Measurements from ENCODE around the gene KIF6.

Gene KIF6

DNA sequence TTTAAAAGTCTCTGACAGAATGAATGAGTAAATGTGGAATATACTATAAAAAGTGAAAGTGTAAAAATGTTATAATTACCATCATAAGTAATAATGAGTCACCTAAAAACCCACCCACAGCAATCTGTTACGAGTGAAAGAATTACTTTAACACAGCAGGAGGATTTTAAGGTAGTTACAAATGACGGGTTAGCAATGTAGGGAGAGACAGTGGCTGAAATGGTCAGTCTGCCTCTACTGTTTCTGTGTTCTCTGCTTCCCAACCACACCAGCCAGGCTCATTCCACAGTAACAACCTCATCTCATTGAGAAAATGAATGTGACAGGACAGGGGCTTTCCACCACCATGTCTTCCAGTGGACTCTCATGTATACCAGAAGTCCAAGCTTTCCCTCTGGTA is 278.3 kb downstream of the KIF6 start:
- DNase-seq (ENCODE audit: low read depth), result no peak

DNA sequence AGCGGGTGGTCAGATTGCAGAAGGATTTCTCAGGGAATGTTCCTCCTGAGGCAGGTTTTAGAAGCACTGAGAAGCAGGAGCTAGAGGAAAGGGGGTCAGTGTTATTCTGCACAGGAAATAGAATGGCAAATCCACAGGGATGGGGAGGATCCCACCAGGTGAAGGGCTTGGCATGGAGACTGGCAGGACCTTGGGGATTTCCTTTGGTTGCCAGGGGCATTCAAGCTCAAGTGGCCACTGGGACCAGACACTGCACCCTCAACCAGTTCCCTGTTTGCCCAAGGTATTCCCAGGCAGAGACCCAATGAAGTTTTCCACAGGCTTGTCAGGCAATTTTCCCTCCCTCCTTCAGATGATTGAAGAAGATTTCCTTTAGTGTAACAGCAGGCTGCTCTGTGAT is 279.5 kb downstream of the KIF6 start:
- no peak for DNase-seq (ENCODE audit: low read depth)

DNA sequence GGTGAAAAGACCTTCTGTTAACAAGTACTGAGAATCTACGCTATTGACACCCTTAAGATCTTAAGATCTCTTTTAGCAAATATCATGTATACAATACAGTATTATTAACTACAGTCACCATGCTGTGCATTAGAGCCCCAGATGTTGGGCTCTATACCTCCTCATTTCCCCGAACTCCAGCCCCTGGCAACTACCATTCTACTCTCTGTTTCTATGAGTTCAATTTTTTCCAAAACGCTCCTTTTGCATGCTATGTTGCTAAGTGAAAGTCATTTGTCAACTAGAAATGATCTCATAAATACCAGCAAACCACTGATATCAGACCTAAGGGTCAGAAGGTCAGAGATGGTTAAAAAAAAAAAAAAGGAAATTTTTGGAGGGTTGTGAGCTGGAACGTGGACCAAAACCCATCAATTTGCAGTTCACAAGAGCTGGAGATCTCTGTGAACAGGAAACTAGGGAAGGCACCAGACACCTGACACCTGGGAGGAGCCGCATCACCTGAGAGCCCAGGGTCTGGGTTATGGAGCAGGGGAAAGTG is 280.7 kb downstream of the KIF6 start:
- DNase-seq (ENCODE audit: low read depth), result no peak

DNA sequence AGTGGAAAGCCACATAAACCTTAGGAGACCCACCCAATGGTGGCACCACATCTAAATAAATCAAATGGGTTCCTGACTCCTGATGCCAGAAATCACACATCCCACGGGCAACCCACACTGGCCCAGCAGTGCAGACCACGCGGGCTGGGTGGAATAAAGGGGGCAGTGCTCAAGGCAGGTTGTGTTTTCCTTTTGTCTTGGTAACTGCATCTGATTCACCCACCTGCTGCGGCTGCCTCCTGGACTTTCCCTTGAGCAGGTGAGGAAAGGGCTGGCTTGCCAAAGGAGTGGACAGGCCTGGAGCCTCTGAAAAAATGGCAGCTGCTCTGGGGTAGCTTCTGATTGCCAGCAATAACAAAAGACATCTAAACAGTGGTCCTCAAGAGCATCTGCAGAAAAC is 283.2 kb downstream of the KIF6 start:
- DNase-seq (ENCODE audit: low read depth), result no peak

DNA sequence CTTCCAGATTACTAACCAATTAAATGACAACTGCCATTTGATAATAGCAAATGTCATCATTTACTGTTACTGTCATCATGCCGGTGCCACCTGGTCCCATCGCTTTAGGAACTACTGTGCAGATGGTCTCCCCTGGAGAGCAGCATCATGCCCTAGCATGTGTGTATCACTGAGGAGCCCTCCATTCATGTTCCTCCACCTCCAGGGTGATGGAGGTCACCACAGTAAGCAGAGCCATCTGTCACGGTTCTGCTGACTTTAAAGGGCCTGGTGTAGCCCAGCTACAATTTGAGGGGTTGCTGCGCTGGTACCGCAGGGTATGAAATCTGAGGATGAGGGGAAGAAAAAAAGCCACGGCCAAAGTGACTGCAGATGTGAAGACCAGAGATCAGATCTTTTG is 283.9 kb downstream of the KIF6 start:
- no peak for DNase-seq (ENCODE audit: low read depth)

DNA sequence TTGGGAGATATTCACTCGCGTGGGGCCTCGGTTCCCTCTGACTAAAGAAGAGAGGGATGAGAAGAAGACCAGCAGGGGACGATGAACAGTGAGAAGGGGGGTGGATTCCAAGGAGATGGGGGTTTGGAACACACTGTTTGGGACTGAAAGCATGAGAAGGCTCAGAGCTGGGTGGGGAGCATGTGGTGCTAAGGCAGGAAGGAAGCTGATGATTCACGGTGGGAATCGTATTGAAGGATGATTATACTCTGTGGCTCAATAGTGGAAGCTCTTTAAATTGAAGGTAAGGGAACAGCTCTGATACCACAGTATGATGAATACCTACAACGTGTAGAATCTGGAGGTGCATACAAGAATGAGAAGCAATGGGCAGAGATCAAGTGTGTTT is 285.2 kb downstream of the KIF6 start:
- DNase-seq (ENCODE audit: low read depth), result no peak

DNA sequence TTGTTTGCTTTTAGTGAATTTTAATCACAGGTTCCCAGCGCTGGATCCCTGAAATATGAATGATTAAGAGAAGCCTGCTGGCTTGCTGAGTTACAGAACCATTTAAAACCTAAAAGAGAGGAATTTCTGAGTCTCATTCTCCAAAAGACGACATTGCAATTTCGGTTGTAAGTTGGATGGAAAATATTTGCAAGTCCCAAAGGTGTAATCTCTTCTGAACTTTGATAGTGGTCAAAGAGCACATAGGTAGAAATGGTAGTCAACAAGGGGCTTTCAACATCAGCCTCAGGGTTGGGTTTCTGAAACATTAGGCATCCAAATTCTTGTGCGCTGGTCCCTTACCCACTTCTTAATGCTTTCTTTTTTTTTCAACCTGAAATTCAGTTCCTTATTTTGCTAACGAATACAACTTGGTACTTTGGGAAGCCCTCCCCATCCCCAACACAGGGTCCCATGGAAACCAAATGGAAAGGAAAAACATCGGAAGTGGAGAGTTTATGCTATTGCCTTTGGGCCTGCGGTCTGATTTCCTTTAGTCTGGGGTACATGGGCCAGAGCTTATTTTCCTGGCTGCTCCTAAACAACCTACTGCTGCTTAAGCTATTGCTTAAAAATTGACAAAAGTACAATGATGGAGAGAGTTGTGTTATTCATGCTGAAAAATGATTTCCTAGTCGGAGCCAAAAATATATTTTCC is 285.7 kb downstream of the KIF6 start:
- DNase-seq (ENCODE audit: low read depth), result no peak

DNA sequence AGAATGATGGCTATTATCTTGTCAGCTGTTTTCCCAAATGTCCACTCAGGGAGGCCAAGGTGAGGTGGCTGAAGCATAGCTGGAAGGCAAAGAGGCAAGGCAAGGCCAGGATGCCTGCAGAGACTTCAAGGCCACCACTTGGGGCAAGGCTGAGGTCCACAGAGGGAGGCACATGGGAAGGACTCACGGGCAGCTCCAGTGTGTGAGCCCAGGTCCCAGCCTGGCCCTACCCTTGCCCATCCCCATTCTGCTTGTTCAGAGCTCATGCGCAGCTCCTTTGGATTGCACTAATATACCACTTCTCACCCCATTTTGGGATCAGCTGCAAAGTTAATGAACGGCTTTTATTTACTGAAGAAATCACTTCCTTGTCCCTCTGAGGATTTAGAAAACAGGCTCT is 291.6 kb downstream of the KIF6 start:
- DNase-seq (ENCODE audit: low read depth), result no peak

DNA sequence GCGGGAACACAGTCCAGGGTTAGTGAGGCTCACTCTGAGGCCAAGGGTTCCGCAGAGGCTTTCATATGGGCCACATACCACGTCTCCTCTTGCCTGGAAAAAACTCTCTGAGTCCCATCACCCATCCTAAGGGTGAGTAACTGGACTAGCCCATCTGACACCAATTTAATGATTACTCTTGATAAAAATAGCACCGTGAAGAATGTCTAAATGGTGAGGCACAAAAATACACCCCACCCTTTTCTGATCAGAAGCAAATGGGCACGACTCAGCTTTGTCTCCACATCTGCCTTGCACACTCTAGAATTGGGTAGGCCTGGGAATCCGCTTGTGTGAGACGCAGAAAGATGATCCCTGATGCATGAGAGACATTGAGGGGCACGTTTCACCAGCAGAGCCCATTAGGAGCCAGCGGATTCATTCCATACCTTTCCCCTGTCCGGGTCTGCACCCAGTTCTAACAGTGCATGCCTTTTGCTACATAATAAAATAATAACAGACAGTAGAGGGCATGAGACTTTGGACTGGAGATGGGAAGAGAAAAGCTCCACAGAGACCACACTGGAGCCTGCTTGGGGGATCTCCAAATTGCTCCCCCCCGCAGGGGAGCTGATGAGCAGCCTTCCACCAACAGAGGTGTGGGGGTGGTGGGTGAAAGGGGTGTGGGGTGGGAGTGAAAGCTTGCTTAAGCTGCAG is 292.7 kb downstream of the KIF6 start:
- no peak for DNase-seq (ENCODE audit: low read depth)

DNA sequence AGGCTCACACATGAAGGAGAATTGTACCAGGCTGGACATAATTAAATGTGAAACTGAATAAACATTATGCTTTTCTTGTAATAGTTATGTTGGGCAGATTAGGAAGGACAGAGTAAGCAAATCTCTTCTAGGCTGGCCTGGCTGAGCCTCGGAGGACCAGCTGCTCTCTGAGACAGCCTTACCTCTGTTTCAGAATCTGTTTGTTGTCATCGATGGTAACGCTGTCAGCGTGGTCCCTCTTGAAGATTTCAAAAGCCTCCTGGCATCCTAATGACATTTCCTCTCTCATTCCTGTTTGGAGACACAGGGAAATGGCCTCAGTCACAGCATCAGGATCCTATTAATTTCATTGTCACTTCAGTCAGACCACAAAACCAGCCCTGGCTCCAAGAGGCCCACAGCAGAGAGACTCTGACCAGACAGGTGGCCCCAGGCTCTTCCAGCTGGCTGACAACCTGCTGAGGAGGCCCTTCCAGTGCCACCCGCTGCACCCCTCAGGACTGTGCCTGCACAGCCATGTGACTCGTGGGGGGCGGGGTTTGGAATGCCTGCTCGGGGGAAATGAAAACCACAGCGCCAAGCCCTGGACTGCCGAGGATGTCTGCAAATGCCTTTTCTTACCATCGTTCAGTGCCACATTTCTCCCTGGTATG is 294.2 kb downstream of the KIF6 start:
- no peak for DNase-seq (ENCODE audit: low read depth)

DNA sequence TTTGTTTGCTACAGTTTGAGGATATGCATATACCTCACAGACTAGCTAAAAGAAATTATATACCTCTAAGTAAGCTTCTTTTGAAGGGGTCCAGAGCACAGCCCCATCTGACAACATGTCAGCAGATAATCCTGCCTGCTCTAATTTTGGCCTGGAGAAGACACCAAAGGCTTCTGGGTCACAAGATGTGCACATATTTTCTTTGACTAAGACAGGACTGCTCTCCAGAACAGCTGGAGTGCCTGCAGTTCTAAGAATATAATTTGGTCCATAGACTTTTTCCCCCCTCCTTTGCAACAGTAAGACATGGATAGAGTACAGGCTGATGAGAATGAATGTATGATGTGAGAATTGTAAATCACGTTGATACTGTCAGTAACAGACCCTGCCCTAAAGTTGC is 294.8 kb downstream of the KIF6 start:
- no peak for DNase-seq (ENCODE audit: low read depth)

DNA sequence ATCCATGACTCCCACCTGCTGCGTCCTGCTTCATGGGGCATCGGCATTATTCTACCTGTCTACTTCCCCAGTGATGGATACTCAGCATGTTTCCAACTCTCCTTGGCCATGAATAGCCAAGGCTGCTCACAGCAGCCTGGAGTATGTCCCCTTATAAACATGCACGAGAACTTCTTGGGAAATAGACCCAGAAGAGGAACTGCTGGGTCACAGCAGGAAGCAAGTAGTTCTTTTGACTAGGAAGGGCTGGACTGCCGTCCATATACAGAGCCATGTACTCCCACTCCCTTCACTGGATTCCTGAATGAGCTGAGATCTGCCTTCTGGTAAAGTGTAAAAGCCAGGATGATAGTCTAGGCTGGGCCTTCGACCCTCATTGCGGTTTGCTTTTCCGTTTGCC is 296.4 kb downstream of the KIF6 start:
- DNase-seq (ENCODE audit: low read depth), result no peak

DNA sequence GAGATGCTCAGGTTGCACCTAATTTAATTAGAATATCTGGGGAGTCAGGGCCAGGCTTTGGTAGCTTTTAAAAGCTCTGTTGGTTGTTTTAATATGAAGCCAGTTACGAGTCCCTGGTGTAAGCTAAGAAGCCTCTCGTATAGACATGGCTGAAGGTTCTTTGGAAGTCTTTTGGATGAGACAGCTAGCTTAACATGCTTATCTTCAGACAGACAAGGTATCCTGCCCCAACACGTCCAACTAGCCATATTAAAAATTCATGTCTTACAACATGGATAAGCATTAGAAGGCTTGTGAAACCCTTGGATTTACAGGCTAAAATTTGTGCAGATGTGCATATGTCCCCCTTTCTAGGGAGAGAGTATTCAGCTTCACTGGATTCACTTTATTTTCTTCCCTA is 297.1 kb downstream of the KIF6 start:
- no peak for DNase-seq (ENCODE audit: low read depth)

DNA sequence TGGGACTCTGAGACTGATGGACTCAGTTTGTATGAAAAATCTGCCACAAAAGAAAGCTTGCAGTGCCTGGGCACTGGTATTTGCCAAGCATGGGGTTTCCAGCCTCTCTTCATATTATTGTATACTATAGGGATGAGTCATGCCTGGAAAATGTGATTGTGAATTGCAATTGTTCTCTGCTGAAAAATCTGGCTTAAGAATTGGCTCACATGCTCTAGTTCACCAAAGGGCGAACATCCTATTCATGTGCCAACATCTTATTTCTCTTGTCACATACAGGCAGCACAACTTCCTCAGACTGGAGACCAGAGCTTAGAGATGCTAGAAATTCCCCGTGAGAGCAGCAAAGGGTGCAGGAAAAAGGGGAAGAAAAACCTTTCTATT is 299.1 kb downstream of the KIF6 start:
- no peak for DNase-seq (ENCODE audit: low read depth)

DNA sequence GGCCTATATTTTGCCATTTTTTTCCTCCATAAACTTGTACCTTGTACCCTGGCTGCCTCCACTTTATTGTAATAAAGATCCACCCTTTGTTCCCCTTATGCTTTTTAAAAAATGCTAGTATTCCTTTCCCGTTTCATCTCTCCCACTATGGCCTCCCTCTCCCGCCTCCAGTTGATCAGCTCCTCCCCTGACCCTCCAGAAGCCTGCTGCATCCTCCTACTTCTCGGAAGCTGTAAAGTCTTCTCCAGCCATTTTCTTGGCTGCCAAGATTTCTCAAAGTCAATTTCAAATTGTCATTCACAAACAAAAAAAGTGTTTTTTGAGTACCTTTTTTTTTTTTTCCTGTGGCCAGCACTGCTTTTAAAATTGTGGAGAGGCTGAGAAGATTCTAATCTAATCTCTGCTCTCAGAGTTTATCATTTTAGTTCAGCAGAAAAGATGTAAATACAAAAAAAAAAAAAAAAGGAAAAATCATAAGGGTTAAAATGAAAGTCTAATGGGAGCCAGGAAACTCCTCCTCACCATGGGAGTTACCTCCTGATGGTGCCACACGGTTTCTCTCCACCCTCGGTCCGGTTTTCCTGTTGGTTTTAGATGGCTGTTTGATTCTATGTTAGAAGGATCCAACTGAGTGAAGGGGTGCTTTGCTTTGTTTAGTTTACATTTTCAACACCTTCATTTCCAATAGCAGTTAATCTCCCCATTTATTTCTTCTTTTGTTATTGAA is 299.7 kb downstream of the KIF6 start:
- no peak for DNase-seq (ENCODE audit: low read depth)

DNA sequence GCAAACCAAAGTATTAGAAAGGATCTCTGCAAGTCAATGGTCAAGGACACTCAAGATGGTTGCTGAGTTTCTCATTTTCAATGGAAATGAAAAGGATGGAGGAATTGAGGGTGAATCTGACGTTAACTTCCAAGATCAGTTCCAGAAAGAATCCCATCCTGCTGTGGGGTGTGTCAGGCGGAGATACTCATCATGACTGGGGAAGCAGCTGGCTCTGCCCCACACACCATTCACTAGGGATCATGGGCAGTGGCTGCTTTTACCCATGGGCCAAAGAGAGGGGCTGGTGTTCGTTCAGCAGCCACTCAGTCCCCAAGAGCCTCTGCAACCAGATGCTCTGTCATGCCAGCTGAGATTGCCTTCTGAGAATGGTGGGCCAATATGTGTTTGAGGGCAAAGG is 300.4 kb downstream of the KIF6 start:
- no peak for DNase-seq (ENCODE audit: low read depth)

DNA sequence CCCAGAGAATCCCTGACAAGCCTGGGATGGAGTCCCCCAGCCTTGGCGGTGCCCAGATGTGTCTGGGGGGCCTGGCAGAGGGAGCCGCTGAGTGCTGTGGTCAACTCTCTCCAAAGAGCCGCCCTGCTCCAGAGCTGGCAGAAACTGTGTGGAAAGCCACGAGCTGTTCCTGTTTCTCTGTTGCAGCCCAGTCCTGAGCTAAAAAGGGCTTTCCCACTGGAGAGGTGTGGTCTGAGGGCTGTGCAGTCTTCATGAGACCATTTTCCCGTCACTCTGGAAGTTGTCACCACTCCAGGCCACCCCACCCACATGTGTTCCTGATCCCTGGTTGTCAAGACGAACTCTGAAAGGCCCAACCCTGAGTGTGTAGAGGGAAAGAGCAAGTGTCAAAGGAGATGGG is 303.0 kb downstream of the KIF6 start:
- no peak for DNase-seq (ENCODE audit: low read depth)

DNA sequence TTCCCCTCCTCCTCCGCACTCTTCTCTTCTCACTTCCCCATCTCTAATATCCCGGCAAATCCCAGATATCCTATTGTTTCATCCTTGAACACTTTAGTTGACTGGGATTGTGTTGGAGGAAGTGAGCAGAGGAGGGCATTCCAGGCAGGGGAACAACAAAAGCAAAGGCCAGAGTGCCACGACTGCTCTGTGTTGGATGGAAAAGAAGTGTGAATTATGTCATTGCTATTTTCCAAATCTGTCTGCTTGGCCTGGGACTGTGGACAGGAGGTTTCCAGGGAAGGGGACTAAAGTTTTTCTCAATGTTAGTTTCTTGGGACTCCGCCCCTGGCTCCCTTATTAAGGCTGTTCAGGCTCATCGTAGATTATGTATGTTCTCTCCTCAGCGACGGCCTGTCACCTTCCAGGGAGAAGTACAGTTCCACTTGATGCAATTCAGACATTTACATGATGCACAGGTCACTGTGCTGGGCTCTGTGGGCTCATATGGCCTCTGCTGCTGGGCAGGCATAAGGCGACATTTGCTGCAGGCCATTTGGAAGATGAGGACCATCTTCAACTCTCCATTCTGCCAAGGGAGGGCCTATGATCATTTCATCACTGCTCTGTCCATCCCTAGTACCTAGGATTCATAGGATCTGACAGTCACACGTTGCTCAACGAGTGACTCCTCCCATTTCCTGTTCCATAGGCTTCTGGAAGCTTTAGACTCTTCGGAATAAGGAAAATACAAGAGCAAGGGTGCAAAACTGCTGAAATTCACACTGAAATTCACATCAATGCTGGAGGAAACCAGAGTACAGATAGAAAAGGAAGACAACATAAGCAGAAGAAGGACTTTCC is 303.6 kb downstream of the KIF6 start:
- no peak for DNase-seq (ENCODE audit: low read depth)

DNA sequence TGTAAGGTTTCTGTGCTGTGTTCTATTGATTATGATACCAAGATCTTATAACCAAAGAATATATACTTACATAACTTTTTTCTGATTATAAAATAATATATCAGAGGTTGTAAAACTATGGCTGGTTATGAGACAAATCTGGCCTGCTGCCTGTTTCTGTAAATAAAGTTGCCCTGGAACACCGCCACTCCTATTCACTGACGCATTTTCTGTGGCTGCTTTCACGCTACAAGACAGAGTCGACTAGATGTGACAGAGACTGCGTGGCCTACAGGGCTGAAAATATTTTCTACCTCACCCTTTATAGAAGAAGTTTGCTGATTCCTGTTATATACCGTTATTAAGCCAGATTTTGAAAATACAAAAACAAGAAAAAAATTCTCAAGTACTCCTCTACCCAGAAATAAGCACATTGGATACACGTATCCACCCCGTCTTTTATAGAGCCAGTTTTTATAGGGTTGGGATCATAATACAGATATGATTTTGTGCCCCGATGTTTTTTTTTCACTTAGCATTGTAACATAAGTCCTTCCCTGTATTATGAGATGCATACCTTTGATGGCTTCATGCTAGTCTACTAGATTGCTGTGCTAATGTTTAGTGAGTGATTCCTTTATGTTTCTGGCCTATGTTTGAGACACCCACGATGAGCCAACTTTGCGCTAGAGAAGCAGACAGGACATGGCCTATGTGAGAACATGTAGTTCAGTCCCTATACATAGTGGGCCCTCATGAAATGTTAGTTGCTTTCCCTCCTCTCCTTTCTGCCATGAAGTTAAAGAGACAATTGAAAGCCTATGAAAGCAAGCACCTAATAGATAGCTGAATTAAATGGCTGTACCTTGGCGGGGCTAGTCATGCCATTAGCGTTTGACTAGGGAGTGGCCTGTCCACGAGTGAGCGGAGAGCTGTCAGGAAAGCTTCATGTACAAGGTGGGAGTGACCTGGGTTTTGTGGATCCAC is 304.6 kb downstream of the KIF6 start:
- DNase-seq (ENCODE audit: low read depth), result no peak

DNA sequence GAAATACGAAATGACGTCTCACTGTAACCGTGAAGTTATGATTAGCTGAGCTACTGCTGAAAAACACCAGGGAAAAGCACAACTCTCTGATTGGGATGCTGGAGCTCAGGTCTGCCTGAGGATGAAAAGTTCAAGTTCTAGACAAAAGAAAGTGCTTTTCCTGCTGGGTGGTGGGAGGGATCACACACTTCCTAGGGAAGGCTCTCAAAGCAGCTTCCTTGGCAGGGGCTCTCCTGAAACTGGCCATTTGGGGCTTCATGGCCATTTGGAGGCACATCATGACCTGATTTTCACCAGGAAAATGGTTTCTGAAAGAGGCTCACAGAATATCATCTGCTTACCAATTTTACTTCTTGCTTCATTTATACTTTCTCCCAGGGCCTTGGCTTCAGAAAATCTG is 305.6 kb downstream of the KIF6 start:
- DNase-seq (ENCODE audit: low read depth), result no peak

DNA sequence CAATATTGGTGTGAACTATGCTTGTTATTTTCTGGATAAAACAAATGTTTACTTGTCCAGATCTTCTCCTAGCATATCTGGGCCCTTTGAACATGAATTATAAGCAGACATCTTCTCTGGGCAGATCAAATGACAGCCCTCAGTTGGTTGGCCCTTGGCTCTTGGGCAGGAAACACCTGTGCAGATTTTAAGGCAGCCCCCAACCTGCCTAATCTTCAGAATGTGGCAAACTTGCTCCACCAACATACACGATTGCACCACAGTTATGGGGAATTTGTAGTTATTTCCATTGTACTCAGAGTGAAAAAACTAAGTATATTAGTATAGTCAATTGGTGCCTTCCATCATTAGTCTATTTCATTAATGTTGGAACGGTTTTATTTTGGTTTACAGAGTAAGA is 307.8 kb downstream of the KIF6 start:
- no peak for DNase-seq (ENCODE audit: low read depth)
